Left forelimb (tissue), 1 donor: ENCODE data around the gene FAM20C.
"Not testable (repeated sequence)": the region's sequence is repeated elsewhere in the genome, so short reads cannot be mapped to it uniquely, and the experiment has no call there.

Experiments
- DNase-seq: peaks from one replicate; pipeline ENCODE4 v3.0.0-alpha.2; 2018; ENCODE audit warnings: low spot score

FAM20C gene

GRCh38 chr7:259751-260405, 67.5 kb downstream of the FAM20C start:
- DNase-seq = no peak

- DNase-seq = no peak
These were observed 68.3 kb downstream of the FAM20C start for GRCh38 chr7:260441-261281.

DNA sequence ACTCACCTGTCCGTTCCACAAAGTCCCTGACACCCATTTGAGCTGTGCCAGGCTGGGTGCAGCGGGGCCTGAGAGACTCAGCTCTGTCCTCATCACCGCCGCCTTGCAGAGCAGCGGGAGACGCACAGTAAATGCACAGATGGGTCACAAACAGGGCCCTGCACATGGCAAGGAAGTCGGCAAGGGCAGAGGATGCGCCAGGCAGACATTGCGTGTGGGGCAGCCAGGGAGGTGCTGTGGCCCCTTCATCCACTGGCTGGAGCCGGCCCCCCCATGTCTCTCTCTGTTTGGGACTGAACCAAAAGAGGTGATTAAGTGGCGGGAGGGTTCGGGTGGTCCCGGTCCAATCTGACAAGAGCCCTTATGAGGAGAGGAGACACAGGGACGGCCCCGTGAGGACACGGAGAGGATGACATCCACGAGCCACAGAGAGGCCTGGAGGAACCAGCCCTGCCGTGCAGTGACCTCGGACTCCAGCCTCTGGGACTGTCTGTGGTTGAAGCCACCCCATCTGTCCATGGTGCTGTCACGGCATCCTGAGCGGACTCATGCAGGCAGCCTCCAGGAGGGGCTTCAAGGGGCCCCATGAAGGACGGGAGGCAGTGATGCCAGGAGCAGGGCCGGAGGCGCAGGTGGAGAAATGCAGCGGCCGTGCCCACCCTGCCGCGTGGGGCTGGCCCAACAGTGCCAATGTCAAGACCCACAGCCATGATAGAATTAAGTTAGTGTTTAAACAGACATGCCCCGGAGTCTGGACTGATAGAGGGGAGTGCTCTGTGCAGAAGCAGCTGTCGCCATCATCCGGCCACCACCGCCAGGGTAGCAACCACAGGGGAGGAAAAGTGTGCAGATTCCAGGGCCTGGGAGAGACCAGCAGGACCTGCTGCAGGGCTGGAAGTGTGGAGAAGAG, 69.2 kb downstream of the FAM20C start:
- DNase-seq = no peak

- DNase-seq = no peak
These were observed 69.8 kb downstream of the FAM20C start for GRCh38 chr7:262251-262572.

GRCh38 chr7:262631-263311, 70.4 kb downstream of the FAM20C start:
- not testable (repeated sequence) for DNase-seq

GRCh38 chr7:263483-264351, 71.3 kb downstream of the FAM20C start:
- DNase-seq = not testable (repeated sequence)

DNA sequence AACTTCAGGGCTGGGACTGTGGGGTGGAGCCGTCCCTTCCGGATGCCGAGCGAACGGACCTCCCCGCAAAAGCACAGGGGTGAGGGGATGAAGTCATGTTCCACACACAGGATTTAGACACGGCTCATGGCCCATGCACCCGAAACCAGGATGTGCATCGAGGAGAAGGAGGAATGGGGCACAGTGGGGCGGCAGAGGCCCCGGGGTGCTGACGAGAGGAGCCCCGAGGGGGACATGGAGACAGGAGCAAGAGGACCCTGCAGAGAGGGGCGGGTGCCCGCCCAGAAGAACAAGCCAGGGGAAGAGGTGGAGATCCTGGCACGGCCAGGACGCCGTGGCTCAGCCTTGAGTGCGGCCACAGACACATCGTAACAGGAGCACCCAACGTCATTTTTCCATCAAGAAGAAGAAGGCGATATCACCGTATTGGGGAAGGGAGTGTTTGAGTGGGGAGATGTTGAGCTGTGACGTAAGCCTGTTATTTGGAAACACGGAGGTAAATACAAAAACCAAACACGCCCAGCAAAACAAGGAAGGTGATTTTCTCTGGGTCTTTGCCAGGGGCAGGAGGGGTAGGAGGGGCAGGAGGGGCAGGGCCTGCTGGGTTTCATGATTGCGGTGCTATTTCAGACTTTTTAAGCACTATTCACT, 72.3 kb downstream of the FAM20C start:
- no peak for DNase-seq

- DNase-seq = no peak
These were observed 73.0 kb downstream of the FAM20C start for GRCh38 chr7:265192-265997.

GRCh38 chr7:265998-266850, 73.9 kb downstream of the FAM20C start:
- no peak for DNase-seq

DNA sequence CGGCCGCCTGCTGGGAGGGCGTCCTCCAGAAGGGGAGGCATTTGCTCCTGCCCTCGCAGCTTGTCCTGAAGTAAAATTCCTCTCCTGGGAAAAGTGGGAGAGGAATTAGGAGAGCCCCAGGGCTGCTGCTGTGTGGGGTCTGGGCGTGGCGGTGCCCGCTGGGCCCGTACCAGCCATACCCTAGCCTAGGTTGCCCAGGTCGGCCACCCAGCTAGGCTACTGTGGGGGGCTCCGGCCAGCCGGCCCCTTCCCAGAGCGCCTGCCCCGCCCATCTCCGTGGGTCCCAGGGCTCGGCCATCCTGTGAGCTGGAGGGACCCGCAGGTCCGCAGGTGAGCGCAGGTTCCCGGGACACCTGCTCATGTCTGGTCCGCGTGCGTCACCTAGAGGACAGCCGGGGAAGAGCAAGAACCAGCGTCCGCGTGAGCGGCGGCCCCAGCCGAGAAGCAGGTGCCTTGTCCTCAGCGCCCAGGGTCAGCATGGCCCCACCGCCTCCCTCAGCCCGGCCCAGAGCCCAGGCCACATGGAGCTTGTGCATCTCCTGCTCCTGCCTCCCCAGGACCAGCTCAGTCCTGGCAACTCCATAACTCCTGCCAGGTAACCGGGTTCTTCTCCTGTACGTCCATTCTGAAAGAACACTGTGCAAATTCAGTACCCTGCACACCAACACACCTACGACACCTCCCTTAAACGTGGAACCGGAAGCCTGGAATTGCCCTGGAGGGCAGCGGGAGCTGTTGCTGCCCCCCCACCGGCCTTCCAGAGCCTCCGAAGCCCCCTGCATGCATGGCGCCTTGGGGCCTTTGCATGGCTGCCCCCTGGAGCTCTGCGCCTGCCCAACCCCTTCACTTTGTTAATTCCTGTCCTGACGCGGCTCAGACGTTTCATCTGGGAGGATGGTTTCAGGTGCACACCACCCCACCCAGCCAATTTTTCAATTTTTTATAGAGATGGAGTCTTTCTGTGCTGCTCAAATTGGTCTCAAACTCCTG, 74.8 kb downstream of the FAM20C start:
- no peak for DNase-seq

GRCh38 chr7:268991-269390, 76.6 kb downstream of the FAM20C start:
- DNase-seq = no peak

DNA sequence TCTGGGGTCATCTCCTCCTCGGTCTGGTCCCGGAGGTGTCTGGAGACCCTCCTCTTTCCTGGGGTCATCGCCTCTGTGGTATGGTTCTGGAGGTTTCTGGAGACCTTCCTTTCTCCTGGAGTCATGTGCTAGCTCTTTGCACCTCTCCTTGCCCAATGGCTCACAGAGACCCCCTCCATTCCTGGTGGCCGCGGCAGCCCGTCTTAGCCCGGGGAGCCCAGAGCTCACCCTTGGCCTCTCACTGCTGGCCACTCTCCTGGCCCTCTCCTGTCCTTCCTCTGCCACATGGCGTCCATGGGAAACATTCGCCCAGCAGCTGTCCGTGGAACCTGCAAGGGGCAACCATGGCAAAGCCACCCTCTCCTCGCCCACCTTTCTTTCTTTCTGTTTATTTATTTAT, 77.3 kb downstream of the FAM20C start:
- DNase-seq = no peak

- DNase-seq = no peak
These were observed 78.1 kb downstream of the FAM20C start for GRCh38 chr7:270351-270983.

GRCh38 chr7:271266-272107, 79.1 kb downstream of the FAM20C start:
- DNase-seq = no peak

DNA sequence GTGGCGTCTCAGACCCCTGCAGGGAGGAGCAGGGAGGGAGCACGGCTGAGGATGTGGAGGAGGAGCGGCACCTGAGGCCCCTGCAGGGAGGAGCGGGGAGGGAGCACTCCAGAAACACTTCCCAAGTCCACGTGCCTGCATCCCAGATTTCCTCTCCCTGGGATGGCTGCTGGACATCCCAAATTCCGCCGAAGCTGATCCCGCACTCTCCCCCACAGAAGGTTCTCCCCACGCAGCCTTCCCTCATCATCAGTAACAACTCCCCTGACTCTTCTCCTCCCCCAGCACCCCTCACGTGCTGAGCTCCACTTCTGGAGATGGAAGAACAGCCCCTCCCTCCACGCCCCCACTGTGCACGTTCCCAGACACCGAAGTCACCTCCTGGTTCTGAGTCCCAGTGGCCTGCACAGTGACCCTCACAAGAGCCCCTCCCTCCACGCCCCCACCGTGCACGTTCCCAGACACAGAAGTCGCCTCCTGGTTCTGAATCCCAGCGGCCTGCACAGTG, 79.8 kb downstream of the FAM20C start:
- no peak for DNase-seq

GRCh38 chr7:272631-273030, 80.3 kb downstream of the FAM20C start:
- no peak for DNase-seq
